Activated CD8-positive, alpha-beta memory T cell treated with anti-CD3 and anti-CD28 coated beads, Interleukin-2, amount 50 U/mL, for 24 hours (primary cell): Measurements from ENCODE around the gene MARCKSL1.
"Not testable (repeated sequence)": the region's sequence is repeated elsewhere in the genome, so short reads cannot be mapped to it uniquely, and the experiment has no call there.

Experiments used
- DNase-seq: peaks from one replicate; pipeline ENCODE4 v3.0.0-alpha.2; 2020; ENCODE audit errors: extremely low read depth

Gene MARCKSL1

DNA sequence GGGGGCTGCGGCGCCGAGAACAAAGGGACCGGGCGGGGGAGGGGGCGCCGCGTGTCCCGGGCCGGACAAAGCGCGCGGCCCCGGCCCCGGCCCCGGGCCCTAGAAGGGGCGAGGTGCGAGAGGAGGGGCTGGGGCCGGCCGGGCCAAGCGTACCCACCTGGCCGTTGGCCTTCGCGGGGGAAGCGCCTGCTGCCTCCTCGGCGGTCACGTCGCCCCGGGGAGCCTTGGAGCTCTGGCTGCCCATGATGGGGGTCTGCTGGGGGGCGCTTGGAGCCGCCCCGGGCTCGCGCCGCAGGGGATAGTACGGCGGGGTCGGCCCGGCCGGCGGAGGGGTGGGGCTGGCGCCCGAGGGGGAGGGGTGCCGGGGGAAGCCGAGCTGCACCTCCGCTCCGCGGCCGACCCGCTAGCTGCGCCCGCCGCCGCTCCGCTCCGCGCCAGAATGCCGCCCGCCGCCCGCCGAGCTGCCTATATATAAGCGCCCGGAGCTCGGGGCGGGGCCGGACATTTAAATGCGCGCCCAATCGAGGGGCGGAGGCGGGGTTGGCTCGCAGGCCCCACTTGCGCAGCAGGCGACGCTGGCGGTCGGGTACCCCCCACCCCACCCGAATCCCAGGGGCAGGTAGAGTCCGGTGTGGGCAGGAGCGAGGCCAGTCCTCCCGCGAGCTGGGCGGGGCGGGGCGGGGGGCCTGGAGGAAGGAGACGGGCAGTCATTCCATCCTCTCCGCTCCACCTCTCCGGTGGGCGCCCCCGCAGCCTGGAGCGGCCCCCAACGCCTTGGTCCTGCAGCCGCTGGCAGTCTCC lies at the start of gene MARCKSL1:
TSS of gene MARCKSL1 (minus strand) at position 444 of the 801 bp plus-strand sequence. CDS start at position 244, 200 bp downstream.
- DNase-seq: peak; percentile 46

DNA sequence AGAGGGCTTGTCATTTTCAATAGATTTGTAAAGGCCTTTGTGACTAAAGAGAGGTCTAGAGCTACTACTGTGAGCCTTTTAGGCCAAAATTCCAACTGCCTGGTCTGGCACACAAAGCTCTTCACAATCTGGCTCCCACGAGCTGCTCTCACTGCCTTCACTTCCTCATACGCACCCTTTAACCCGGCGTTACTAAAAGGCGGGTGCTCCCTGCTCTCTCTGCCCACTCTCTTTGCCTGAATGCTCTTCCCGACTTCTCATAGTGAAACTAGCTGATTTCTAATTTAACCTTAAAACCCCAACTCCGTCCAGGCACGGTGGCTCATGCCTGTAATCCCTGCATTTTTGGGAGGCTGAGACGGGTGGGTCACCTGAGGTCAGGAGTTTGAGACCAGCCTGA lies 44.0 kb upstream of the MARCKSL1 start:
- DNase-seq: no peak

DNA sequence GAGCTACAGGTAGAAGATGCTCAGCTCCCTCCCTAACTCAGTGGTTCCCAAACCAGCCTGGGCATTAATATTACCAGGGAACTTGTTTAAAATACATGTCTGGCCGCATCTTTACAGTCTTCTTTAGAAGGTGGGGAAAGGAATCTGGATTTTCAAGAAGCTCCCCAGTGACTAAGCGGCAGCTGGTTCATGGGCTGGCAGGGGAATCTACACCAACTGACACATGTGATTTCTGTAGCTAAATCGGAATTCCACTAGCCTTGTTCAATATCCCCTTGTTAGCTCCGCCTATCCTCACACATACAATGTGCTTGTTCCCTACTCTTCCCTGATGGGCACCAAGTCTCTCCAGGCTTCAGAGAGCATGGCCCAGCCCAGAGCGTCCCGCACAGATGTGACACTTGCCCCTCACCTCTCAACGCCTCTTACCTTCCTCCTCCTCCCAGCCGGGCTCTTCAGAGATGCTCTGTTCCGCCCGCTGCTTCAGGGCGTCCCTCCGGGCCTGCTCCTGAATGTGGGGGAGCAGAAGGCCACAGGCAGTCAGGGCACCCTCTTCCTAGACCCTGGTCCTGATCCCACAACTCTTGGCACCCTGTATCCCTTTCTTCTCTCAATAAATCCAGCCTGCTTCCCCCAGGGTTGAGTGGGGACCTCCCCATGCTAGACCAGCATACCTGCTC lies 41.6 kb upstream of the MARCKSL1 start:
- no peak for DNase-seq

DNA sequence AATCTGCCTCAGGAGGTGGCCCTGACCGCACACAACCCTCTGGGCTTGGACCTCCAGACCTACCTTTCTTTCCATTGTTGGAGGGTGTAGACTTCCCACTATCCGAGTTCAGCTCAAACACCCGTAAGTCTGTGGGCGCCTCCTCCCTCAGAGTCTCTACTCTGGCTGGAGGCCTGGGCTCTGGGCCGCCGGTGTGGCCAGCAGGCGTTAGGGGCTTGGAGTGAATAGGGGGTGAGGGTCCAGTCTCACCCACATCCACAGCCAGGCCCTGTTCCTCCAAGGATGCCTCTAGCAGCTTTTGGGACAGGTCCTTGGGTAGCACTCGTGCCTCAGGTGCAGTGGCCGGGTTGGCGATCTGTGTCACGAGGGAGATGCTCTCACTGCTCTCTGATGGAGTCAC lies 40.2 kb upstream of the MARCKSL1 start:
- DNase-seq: no peak

- no peak for DNase-seq
Measured at GRCh38 chr1:32373996-32374592, 38.1 kb upstream of the MARCKSL1 start.

- DNase-seq: no peak
Measured at GRCh38 chr1:32372149-32372756, 36.2 kb upstream of the MARCKSL1 start.

- DNase-seq: no peak
Measured at GRCh38 chr1:32367912-32368635, 32.0 kb upstream of the MARCKSL1 start.

DNA sequence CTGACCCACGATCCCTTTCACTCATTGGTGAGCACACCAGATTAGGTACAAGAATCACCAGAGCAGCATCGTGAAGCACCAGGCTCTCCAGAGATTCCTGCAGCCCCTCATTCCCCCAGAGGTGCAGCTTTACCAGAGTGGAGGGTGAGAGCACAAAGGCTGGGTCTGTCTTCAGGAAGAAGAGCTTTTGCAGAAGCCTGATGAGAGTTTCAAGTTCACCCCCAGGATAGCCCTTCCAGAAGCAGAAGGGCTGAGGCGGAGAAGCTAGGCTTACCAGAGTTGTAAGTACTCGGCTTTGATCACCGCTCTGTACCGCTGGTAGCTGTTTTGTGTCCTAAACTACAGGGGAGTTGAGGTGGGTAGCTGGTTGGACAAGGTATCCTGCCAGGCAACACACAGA lies 29.4 kb upstream of the MARCKSL1 start:
- DNase-seq: no peak

DNA sequence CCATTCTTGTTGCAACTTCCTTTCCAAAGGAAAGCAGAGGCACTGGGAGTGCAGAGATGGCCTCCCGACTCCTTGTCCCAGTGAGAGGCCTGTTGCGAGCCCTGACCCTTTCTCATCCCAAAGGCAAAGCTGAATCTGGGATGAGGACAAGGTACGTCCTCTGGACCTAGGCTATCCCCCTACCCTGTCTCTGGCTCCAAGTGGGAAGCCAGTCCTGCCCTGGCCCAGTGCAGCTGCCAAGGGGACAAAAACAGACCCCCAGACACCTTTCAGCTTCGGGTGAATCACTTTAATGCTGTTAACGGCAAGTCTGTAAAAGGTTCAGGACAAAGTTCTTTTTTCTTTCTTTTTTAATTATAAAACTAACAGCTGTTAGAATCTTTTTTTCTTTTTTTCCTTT lies 28.8 kb upstream of the MARCKSL1 start:
- DNase-seq: no peak

DNA sequence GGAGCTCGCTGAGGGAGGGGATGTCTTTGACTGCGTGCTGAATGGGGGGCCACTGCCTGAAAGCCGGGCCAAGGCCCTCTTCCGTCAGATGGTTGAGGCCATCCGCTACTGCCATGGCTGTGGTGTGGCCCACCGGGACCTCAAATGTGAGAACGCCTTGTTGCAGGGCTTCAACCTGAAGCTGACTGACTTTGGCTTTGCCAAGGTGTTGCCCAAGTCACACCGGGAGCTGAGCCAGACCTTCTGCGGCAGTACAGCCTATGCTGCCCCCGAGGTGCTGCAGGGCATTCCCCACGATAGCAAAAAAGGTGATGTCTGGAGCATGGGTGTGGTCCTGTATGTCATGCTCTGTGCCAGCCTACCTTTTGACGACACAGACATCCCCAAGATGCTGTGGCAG lies 27.7 kb upstream of the MARCKSL1 start:
- DNase-seq: no peak

DNA sequence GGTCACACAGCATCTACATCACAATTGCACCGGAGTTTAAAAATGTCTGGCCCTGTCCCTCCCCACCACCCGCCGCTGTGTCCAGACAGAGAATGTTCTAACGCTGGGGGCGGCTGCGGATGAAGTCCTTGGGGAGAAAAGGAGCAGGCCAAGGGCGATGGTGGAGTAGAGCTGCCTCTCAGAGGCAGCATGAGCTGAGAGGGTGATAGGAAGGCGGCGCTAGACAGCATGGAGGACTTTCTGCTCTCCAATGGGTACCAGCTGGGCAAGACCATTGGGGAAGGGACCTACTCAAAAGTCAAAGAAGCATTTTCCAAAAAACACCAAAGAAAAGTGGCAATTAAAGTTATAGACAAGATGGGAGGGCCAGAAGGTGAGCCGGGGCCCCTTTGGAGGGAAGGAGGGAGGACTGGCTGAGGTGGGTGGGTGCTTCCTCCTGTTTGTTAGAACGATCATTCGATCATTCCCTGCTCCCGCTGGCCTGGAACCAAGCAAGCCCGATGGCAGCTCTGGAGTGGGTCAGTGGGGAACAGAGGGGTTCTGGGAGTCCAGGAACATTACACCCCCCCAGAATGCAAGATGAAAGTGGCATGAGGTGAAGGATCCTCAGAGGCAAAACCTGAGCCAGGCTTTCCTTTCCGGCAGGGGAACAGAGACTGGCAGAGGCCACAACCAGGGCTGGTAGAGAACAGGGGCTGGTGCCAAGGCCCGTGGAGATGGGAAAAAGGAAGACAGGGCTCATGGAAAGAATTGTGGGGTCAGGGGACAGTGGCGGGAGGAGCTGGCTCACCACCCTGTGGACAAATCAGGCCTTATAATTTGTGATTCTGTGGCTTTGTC lies 26.7 kb upstream of the MARCKSL1 start, which contains the start of the genes FAM229A and TSSK3:
TSS of gene FAM229A (minus strand) at position 12 of the 840 bp plus-strand sequence. CDS start 394 bp downstream, outside the sequence.
TSS of gene TSSK3 (plus strand) at position 66 of the 840 bp plus-strand sequence. CDS start at position 229, 163 bp downstream.
- no peak for DNase-seq

DNA sequence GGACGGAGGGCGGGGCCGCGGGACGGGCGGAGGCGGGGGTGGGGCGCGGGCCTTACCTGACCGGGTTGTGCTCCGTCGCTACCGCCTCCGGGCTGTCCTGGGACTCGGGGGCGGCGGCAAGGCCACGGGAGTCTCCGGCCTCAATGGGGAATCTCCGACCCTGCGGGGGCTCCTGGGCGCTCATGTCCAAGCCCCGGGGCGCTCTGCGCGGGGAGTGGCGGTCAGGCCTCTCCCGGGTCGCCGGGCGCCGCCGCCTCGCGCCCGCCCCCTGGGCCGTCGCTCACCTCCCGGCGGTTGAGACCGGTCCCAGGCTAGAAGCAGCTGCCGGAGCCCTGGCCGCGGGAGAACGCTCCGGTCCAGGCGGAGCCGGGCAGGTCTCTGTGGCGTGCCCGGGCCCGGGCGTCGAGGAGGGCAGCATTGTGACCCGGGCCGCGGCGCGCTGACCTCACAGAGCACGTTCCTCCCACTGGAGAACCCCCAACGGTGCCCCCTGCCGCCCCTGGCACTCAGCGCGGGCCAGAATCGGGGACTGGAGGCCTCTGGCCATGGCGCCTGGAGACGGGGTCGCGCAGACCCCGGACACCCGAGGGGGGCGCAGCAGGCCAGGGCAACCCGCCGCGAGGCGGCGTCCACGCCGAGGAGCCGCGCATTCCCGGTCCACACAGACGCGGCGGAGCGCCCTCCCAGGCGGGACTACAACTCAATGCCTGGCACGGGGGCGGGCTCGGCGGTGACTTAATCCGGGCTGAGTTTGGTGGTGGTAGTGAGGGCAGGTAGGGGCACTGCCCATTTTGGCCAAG lies 25.8 kb upstream of the MARCKSL1 start:
- no peak for DNase-seq

DNA sequence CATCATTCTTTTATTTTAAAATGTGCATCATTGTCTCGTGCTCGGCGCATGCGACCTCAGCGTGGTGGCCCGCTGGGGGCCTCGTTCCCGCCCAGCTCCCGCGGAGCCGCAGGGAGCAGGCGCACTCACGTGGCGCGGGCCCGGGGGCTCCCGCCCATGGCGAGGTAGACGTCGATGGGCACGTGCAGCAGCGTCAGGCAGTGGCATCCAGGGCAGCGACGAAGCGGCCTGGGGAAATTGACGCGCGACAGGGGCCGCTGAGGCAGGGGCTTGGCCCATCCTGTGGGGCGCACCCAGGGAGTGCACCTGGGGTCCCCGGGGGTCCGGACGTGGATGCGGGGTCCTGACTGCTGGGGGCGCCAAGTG lies 25.3 kb upstream of the MARCKSL1 start:
- DNase-seq: no peak

GRCh38 chr1:32358435-32358834 lies 22.4 kb upstream of the MARCKSL1 start:
- DNase-seq: no peak

- DNase-seq: no peak
Measured at GRCh38 chr1:32357614-32358013, 21.6 kb upstream of the MARCKSL1 start.

DNA sequence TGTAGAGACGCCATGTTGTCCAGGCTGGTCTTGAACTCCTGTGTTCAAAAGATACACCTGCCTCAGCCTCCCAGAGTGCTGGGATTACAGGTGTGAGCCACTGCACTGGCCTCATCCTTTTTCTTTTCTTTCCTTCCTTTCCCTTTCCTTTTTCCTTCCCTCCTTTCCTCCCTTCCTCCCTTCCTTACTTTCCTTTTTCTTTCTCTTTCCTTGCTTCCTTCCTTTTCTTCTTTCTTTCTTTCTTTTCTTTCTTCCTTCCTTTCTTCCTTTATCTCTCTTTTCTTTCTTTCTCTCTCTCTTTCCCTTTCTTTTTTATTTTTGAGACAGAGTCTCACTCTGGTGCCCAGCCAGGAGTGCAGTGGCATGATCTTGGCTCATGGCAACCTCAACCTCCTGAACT lies 20.4 kb upstream of the MARCKSL1 start:
- DNase-seq: no peak

GRCh38 chr1:32355778-32356177 lies 19.7 kb upstream of the MARCKSL1 start:
- not testable (repeated sequence) for DNase-seq

GRCh38 chr1:32353886-32354570 lies 18.0 kb upstream of the MARCKSL1 start:
- no peak for DNase-seq

DNA sequence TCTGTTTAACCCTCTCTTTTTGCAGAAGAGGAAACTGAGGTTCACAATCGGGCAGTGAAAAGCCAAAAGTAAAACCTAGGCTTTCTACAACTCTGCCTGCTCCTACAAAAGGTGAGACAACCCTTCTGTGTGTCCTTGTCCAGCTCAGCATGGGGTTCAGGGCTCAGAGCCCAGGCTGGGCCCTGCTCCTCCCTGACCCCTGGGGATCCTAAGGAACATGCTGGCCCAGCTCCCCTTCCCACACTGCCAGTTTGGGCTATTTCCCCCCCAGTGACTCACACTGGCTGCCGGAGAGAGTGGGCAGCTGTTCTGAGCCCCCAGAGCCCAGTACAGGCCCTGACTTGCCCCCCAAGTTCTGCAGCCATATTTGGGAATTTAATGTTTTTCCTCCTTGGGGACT lies 17.4 kb upstream of the MARCKSL1 start:
- DNase-seq: no peak
